GM13976 (cell line): Measurements from ENCODE around the gene MS4A3.
"Not testable (repeated sequence)": the region's sequence is repeated elsewhere in the genome, so short reads cannot be mapped to it uniquely, and the experiment has no call there.

Experiments used
- DNase-seq: peaks from one replicate; pipeline ENCODE4 v3.0.0; 2012; ENCODE audit warnings: low spot score
- CTCF ChIP-seq: IDR thresholded peaks from 2 replicates; pipeline ENCODE4 v1.5.1; 2012; ENCODE audit warnings: borderline replicate concordance, mild to moderate bottlenecking; ENCODE audit not compliant: insufficient read depth; ENCODE audit errors: extremely low read depth, missing control alignments, control extremely low read depth
- in situ Hi-C: fragments of 300-500 bp; cut with MboI; formaldehyde crosslinking; loops from one replicate; pipeline ENCODE4 v1.12.0; 2022; ENCODE audit warnings: low sequenced_read_pairs, mixed read lengths, inconsistent platforms; ENCODE audit not compliant: unreplicated experiment

Gene MS4A3

GRCh38 chr11:60056349-60056969, at the start of gene MS4A3:
Gene MS4A3 (plus strand): TSS chr11:60056665. CDS start chr11:60061161, 4,496 bp downstream.
- in situ Hi-C loops, result no loop called here
- no peak for TF ChIP-seq CTCF
- DNase-seq, result no peak

- DNase-seq, result no peak
- in situ Hi-C loops, result no loop called here
- TF ChIP-seq CTCF, result no peak
Observed at GRCh38 chr11:60016881-60017280, 39.6 kb upstream of the MS4A3 start, which contains the start of gene OOSP4B. Gene OOSP4B (plus strand): TSS chr11:60017181.

- in situ Hi-C loops, result no loop called here
- no peak for TF ChIP-seq CTCF
- no peak for DNase-seq
Observed at GRCh38 chr11:60018058-60018457, 38.4 kb upstream of the MS4A3 start.

- DNase-seq, in situ Hi-C loops: not testable (repeated sequence)
Observed at GRCh38 chr11:60020376-60020775, 36.1 kb upstream of the MS4A3 start.

- DNase-seq, result no peak
- in situ Hi-C loops, result no loop called here
- no peak for TF ChIP-seq CTCF
Observed at GRCh38 chr11:60029015-60029632, 27.3 kb upstream of the MS4A3 start.

GRCh38 chr11:60040109-60040508, 16.4 kb upstream of the MS4A3 start, which contains the start of gene OOSP2:
Gene OOSP2 (plus strand): TSS chr11:60040409. CDS start chr11:60040460, 51 bp downstream.
- no peak for DNase-seq
- in situ Hi-C loops, result no loop called here
- TF ChIP-seq CTCF, result no peak

- in situ Hi-C loops, DNase-seq: not testable (repeated sequence)
Observed at GRCh38 chr11:60050422-60050821, 6.0 kb upstream of the MS4A3 start.

GRCh38 chr11:60050839-60051238, 5.6 kb upstream of the MS4A3 start:
- in situ Hi-C loops, DNase-seq: not testable (repeated sequence)
